ENCODE measurements around the gene MIB2. TPM values are rescaled to one million over a fixed set of nuclear protein-coding genes. Genes with fewer than 3 reads are reported as not detected.

MIB2 gene
- polyA plus RNA-seq, 3 donors: 46.2 to 72.1 (median 56.6) TPM

DNA sequence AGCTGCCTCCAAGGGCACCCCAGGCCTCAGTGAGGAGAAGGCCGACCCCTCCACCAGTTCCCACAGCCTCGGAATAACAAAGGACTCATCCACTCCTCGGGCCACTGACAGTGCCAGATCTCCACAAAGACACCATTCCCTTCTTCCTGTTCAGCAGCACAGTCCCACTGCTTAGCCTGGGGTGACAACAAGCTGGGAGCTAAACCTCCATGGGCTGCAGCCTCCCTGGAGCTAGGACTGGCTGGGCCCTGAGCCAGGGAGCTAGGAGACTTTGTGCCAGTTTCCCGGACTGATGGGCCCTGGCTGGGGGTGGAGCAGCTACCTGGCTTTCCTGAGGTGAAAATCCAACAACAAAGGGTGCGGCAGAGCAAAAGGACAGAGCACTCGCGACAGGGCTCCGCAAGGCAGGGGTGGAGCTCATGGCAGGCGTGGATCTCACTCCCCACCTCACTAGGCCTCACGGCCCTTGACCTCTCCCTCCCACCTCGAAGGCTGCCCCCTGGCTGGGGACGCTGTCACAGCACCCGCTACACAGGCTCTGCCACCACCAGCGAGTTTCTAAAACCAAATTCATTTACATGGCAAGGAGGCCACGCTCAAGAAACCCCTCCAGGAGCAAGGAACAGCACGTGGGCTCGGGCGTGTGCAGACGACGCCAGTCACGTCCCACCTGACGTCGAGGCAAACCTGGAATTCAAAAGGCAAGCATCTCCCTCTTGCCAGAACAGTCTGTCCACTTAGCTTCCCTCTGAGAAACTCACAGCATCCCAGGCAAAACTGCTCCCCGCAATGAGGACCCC, 63.5 kb downstream of the MIB2 start:
- no peak for DNase-seq

Other genes starting within 250 kb of the MIB2 start
- 100 to 1,000 TPM in 1 of 3 donors, 10 to 100 TPM in 2; 78.1 to 110 (median 93.9) TPM for gene AURKAIP1, start 240.3 kb upstream of the MIB2 start, polyA plus RNA-seq (ENCODE audit: insufficient read length in 3 of 3)
- 100 to 1,000 TPM; 218 to 373 (median 330) TPM for gene CCNL2, start 216.2 kb upstream of the MIB2 start, polyA plus RNA-seq (ENCODE audit: insufficient read length in 3 of 3)
- 100 to 1,000 TPM; 116 to 128 (median 120) TPM for gene MRPL20, start 208.2 kb upstream of the MIB2 start, polyA plus RNA-seq (ENCODE audit: insufficient read length in 3 of 3)
- 10 to 100 TPM in 2 of 3 donors, 1 to 10 TPM in 1; 9.0 to 15.7 (median 12.0) TPM for gene ANKRD65, start 194.2 kb upstream of the MIB2 start, polyA plus RNA-seq (ENCODE audit: insufficient read length in 3 of 3)
- gene VWA1, start 179.8 kb upstream of the MIB2 start, polyA plus RNA-seq (ENCODE audit: insufficient read length in 3 of 3): 10 to 100 TPM; 61.7 to 76.0 (median 75.6) TPM
- gene ATAD3C, start 165.8 kb upstream of the MIB2 start, polyA plus RNA-seq (ENCODE audit: insufficient read length in 3 of 3): 1 to 10 TPM; 2.8 to 5.1 (median 4.6) TPM
- gene ATAD3B, start 143.7 kb upstream of the MIB2 start, polyA plus RNA-seq (ENCODE audit: insufficient read length in 3 of 3): 10 to 100 TPM; 14.7 to 22.7 (median 19.2) TPM
- 10 to 100 TPM; 28.5 to 33.5 (median 32.7) TPM for gene ATAD3A, start 103.3 kb upstream of the MIB2 start, polyA plus RNA-seq (ENCODE audit: insufficient read length in 3 of 3)
- 1 to 10 TPM; 5.0 to 9.6 (median 8.6) TPM for gene TMEM240, start 74.9 kb upstream of the MIB2 start, polyA plus RNA-seq (ENCODE audit: insufficient read length in 3 of 3)
- gene SSU72, start 40.6 kb upstream of the MIB2 start, polyA plus RNA-seq (ENCODE audit: insufficient read length in 3 of 3): 10 to 100 TPM; 84.8 to 85.3 (median 84.9) TPM
- 1 to 10 TPM; 2.1 to 4.8 (median 3.4) TPM for gene FNDC10, start 15.4 kb upstream of the MIB2 start, polyA plus RNA-seq (ENCODE audit: insufficient read length in 3 of 3)
- gene MMP23B, start 16.7 kb downstream of the MIB2 start, polyA plus RNA-seq (ENCODE audit: insufficient read length in 3 of 3): 10 to 100 TPM; 22.6 to 34.6 (median 34.1) TPM
- gene CDK11B, start 43.5 kb downstream of the MIB2 start, polyA plus RNA-seq (ENCODE audit: insufficient read length in 3 of 3): 10 to 100 TPM; 38.5 to 44.2 (median 42.7) TPM
- 10 to 100 TPM; 64.0 to 97.8 (median 91.0) TPM for gene SLC35E2B, start 77.3 kb downstream of the MIB2 start, polyA plus RNA-seq (ENCODE audit: insufficient read length in 3 of 3)
- 10 to 100 TPM; 33.5 to 41.9 (median 35.7) TPM for gene CDK11A, start 108.9 kb downstream of the MIB2 start, polyA plus RNA-seq (ENCODE audit: insufficient read length in 3 of 3)
- 10 to 100 TPM; 49.2 to 52.8 (median 49.6) TPM for gene NADK, start 163.0 kb downstream of the MIB2 start, polyA plus RNA-seq (ENCODE audit: insufficient read length in 3 of 3)

Data from renal pelvis (tissue), 4 donors.